ENCODE results near the gene PRKCH.

The PRKCH gene

GRCh38 chr14:61368781-61369453 is 47.5 kb downstream of the PRKCH start:
- H3K4me3 ChIP-seq (ENCODE audit: low read depth, low read length): no peak overlapping the region
- TF ChIP-seq, protein P1, sequence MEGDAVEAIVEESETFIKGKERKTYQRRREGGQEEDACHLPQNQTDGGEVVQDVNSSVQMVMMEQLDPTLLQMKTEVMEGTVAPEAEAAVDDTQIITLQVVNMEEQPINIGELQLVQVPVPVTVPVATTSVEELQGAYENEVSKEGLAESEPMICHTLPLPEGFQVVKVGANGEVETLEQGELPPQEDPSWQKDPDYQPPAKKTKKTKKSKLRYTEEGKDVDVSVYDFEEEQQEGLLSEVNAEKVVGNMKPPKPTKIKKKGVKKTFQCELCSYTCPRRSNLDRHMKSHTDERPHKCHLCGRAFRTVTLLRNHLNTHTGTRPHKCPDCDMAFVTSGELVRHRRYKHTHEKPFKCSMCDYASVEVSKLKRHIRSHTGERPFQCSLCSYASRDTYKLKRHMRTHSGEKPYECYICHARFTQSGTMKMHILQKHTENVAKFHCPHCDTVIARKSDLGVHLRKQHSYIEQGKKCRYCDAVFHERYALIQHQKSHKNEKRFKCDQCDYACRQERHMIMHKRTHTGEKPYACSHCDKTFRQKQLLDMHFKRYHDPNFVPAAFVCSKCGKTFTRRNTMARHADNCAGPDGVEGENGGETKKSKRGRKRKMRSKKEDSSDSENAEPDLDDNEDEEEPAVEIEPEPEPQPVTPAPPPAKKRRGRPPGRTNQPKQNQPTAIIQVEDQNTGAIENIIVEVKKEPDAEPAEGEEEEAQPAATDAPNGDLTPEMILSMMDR (IDR thresholded peaks at IDR 0.05; ENCODE audit: borderline replicate concordance, insufficient read depth, low read depth, low read length): no peak

DNA sequence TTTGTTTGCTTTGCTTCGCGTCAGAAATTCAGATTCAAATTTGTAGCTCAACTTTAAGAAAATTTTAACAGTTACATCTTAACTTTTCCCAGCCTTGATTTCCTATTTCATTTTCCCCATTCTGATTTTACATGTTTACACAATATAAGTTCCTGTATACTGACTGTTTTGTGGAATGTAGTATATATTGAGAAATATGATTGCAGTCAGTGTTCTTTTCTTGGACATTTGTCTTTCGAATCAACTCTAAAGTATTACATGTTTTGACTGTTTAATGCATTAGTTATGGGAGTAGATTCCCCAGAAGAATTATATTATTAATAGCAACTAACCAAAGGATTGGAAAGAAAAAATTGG is 48.1 kb downstream of the PRKCH start:
- TF ChIP-seq, protein P1 (IDR thresholded peaks at IDR 0.05; ENCODE audit: borderline replicate concordance, insufficient read depth, low read depth, low read length): no peak

GRCh38 chr14:61372379-61372778 is 51.0 kb downstream of the PRKCH start:
- no peak overlapping the region for H3K4me3 ChIP-seq (ENCODE audit: low read depth, low read length)
- TF ChIP-seq, protein P1 (IDR thresholded peaks at IDR 0.05; ENCODE audit: borderline replicate concordance, insufficient read depth, low read depth, low read length): no peak

More for the DNA sequence above, 48.1 kb downstream of the PRKCH start:
- no peak overlapping the region for H3K4me3 ChIP-seq (ENCODE audit: low read depth, low read length)

DNA sequence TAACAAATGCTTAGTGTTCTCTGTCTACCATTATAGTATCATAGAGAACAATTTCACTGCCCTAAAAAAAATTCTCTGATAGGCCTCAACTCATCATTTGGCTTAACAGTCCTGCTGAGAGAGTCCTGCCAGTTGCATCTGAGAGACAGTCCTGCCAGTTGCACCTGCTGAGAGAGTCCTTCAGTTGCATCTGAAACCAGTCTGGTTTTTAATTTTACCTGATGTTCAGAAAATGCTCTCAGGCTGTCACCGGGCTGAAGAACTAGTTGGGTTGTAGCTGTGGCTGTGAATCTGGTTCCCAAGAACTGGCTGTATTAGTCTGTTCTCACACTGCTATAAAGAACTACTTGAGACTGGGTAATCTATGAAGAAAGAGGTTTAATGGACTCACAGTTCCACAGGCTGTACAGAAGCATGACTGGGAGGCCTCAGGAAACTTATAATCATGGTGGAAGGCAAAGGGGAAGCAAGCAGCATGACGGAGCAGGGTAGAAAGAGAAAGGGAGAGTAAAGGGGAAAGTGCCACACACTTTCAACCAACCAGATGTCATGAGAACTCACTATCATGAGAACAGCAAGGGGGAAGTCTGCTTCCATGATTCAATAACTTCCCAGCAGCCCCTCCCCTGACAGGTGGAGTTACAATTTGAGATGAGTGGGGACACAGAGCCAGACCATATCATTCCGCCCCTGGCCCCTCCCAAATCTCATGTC is 51.6 kb downstream of the PRKCH start:
- TF ChIP-seq, protein P1 (IDR thresholded peaks at IDR 0.05; ENCODE audit: borderline replicate concordance, insufficient read depth, low read depth, low read length): no peak
- H3K4me3 ChIP-seq (ENCODE audit: low read depth, low read length): no peak overlapping the region

DNA sequence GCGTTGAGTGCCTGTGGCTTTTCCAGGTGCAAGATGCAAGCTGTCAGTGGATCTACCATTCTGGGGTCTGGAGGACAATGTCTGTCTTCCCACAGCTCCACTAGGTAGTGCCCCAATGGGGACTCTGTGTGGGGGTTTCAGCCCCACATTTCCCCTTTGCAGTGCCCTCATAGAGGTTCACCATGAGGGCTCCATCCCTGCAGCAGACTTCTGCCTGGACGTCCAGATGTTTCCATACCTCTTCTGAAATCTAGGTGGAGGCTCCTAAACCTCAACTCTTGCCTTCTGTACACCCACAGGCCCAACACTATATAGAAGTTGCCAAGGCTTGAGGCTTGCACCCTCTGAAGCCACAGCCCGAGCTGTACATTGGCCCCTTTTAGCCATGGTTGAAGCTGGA is 52.9 kb downstream of the PRKCH start:
- TF ChIP-seq, protein P1 (IDR thresholded peaks at IDR 0.05; ENCODE audit: borderline replicate concordance, insufficient read depth, low read depth, low read length): no peak
- H3K4me3 ChIP-seq (ENCODE audit: low read depth, low read length): no peak overlapping the region

GRCh38 chr14:61375218-61375617 is 53.8 kb downstream of the PRKCH start:
- H3K4me3 ChIP-seq (ENCODE audit: low read depth, low read length): no peak overlapping the region
- TF ChIP-seq, protein P1 (IDR thresholded peaks at IDR 0.05; ENCODE audit: borderline replicate concordance, insufficient read depth, low read depth, low read length): no peak

DNA sequence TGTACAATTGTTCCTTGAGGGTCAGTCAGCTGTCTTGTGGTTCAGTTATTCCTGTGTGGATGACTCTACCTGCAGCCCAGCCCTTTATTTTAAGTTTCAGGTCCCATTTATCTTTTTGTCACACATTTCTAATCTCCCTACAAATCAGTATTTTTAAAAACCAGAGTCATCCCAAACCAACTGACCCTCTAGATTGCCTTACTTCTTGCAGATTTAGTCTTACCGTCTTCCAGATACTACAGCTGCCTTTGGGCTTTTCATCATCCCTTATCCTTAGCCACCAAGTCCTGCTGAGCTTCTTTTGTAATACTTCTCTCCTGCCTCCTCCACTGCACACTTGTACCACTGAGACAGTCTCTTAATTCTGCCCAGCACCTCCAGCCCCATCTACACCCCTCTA is 54.9 kb downstream of the PRKCH start:
- H3K4me3 ChIP-seq (ENCODE audit: low read depth, low read length): no peak overlapping the region
- TF ChIP-seq, protein P1 (IDR thresholded peaks at IDR 0.05; ENCODE audit: borderline replicate concordance, insufficient read depth, low read depth, low read length): no peak
